OCI-LY1 (cell line): ENCODE data around the gene NTF3.

ENCODE experiments used
- CTCF ChIP-seq: fragments of 200-600 bp; sonication (generic), shearing (Covaris generic); IDR thresholded peaks from 2 replicates; pipeline ENCODE4 v1.5.1; 2017; ENCODE audit warnings: mild to moderate bottlenecking, antibody characterized with exemption, low read length, moderate library complexity, mixed read lengths
- EZH2 ChIP-seq: fragments of 200-600 bp; sonication (generic), shearing (Covaris generic); IDR thresholded peaks from 2 replicates; pipeline ENCODE4 v1.8.0; 2017; ENCODE audit warnings: borderline replicate concordance, mixed run types, mild to moderate bottlenecking, antibody characterized with exemption, low read length, moderate library complexity, mixed read lengths

GRCh38 chr12:5440978-5441377, 9.1 kb downstream of the NTF3 start:
- TF ChIP-seq CTCF, result no peak
- no peak for TF ChIP-seq EZH2
